H9 (cell line): Measurements from ENCODE around the gene CHORDC1. TPM values are rescaled to one million over a fixed set of nuclear protein-coding genes. Genes with fewer than 3 reads are reported as not detected.
A peak's percentile ranks its signal among the peaks of the same experiment; 100 is the strongest.

Source experiments
- DNase-seq: peaks from one replicate; pipeline ENCODE4 v3.0.0-alpha.2; 2017
- H2AFZ ChIP-seq: one replicate; pipeline ENCODE4 v1.6.1; 2013; ENCODE audit warnings: mild to moderate bottlenecking, low read length, control low read depth, moderate library complexity
- H2AK5ac ChIP-seq: 2 replicates; pipeline ENCODE4 v1.6.1; 2013; ENCODE audit warnings: low read length, control low read depth, mixed read lengths; ENCODE audit not compliant: insufficient read length
- H2BK120ac ChIP-seq: one replicate; pipeline ENCODE4 v1.6.1; 2013; ENCODE audit warnings: low read depth, mild to moderate bottlenecking, low read length, control low read depth, inconsistent platforms; ENCODE audit not compliant: poor library complexity, severe bottlenecking
- H2BK12ac ChIP-seq: 2 replicates; pipeline ENCODE4 v1.6.1; 2013; ENCODE audit warnings: low read length, control low read depth, mixed read lengths, low read depth; ENCODE audit not compliant: insufficient read length
- H2BK15ac ChIP-seq: 2 replicates; pipeline ENCODE4 v1.6.1; 2013; ENCODE audit warnings: low read depth, low read length, control low read depth
- H2BK20ac ChIP-seq: one replicate; pipeline ENCODE4 v1.6.1; 2013; ENCODE audit warnings: low read depth, mild to moderate bottlenecking, low read length, control low read depth, inconsistent platforms; ENCODE audit not compliant: poor library complexity, severe bottlenecking
- H2BK5ac ChIP-seq: 2 replicates; pipeline ENCODE4 v1.6.1; 2013; ENCODE audit warnings: low read length, control low read depth, mixed read lengths; ENCODE audit not compliant: insufficient read length
- H3K14ac ChIP-seq: 2 replicates; pipeline ENCODE4 v1.6.1; 2013; ENCODE audit warnings: low read length, control low read depth; ENCODE audit not compliant: insufficient read depth
- H3K18ac ChIP-seq: 2 replicates; pipeline ENCODE4 v1.6.1; 2013; ENCODE audit warnings: low read depth, mild to moderate bottlenecking, mixed read lengths, low read length, control low read depth; ENCODE audit not compliant: insufficient read length
- H3K23ac ChIP-seq: 2 replicates; pipeline ENCODE4 v1.6.1; 2013; ENCODE audit warnings: low read length, control low read depth, mixed read lengths, low read depth; ENCODE audit not compliant: insufficient read length
- H3K23me2 ChIP-seq: 2 replicates; pipeline ENCODE4 v1.6.1; 2013; ENCODE audit warnings: low read depth, mild to moderate bottlenecking, mixed read lengths, low read length, control low read depth; ENCODE audit not compliant: insufficient read length, poor library complexity, severe bottlenecking
- H3K27ac ChIP-seq: 2 replicates; pipeline ENCODE4 v1.5.1; 2013; ENCODE audit warnings: low read length, control low read depth, mixed read lengths, low read depth; ENCODE audit not compliant: insufficient read length
- H3K27me3 ChIP-seq: 2 replicates; pipeline ENCODE4 v1.6.1; 2013; ENCODE audit warnings: low read length, control low read depth, inconsistent platforms; ENCODE audit not compliant: insufficient read depth
- H3K4ac ChIP-seq: 2 replicates; pipeline ENCODE4 v1.6.1; 2013; ENCODE audit warnings: low read depth, mild to moderate bottlenecking, control low read depth, inconsistent platforms, low read length, moderate library complexity
- H3K4me1 ChIP-seq: 2 replicates; pipeline ENCODE4 v1.6.1; 2013; ENCODE audit warnings: low read length, control low read depth, inconsistent platforms; ENCODE audit not compliant: insufficient read depth
- H3K4me2 ChIP-seq: 2 replicates; pipeline ENCODE4 v1.6.1; 2013; ENCODE audit warnings: low read length, control low read depth, mixed read lengths; ENCODE audit not compliant: insufficient read length, insufficient read depth
- H3K56ac ChIP-seq: 2 replicates; pipeline ENCODE4 v1.6.1; 2013; ENCODE audit warnings: low read depth, mild to moderate bottlenecking, mixed read lengths, low read length, control low read depth; ENCODE audit not compliant: insufficient read length
- H3K79me1 ChIP-seq: 2 replicates; pipeline ENCODE4 v1.6.1; 2013; ENCODE audit warnings: low read depth, mild to moderate bottlenecking, moderate library complexity, low read length, control low read depth, inconsistent platforms; ENCODE audit not compliant: insufficient read depth, poor library complexity, severe bottlenecking
- H3K79me2 ChIP-seq: 2 replicates; pipeline ENCODE4 v1.6.1; 2013; ENCODE audit warnings: low read length, control low read depth, inconsistent platforms; ENCODE audit not compliant: insufficient read depth
- H3K9ac ChIP-seq: 2 replicates; pipeline ENCODE4 v1.6.1; 2013; ENCODE audit warnings: low read length, control low read depth, mixed read lengths; ENCODE audit not compliant: insufficient read length; ENCODE audit errors: extremely low read depth
- H3K9me3 ChIP-seq: one replicate; pipeline ENCODE4 v1.6.1; 2013; ENCODE audit warnings: low read depth, low read length, inconsistent platforms; ENCODE audit not compliant: control insufficient read depth
- H3T11ph ChIP-seq: one replicate; pipeline ENCODE4 v1.6.1; 2013; ENCODE audit warnings: mild to moderate bottlenecking, low read length, control low read depth, inconsistent platforms
- H4K20me1 ChIP-seq: one replicate; pipeline ENCODE4 v1.6.1; 2013; ENCODE audit not compliant: control insufficient read depth, insufficient read length, insufficient read depth
- H4K5ac ChIP-seq: 2 replicates; pipeline ENCODE4 v1.6.1; 2013; ENCODE audit warnings: low read depth, mild to moderate bottlenecking, mixed read lengths, low read length, control low read depth; ENCODE audit not compliant: insufficient read length
- H4K8ac ChIP-seq: replicated peaks from 2 replicates; pipeline ENCODE4 v1.6.1; 2013; ENCODE audit warnings: low read length, control low read depth, mixed read lengths, low read depth; ENCODE audit not compliant: insufficient read length
- H4K91ac ChIP-seq: 2 replicates; pipeline ENCODE4 v1.6.1; 2013; ENCODE audit warnings: low read depth, mild to moderate bottlenecking, moderate library complexity, mixed read lengths, low read length, control low read depth; ENCODE audit not compliant: insufficient read length
- H3K27ac Mint-ChIP-seq, 3 experiments: 2 replicates in 2 of 3; 3 replicates in 1 of 3; pipeline ENCODE4 v1.8.0; 2020 to 2021; ENCODE audit warnings: mixed read lengths in 3 of 3, mild to moderate bottlenecking in 1 of 3, moderate library complexity in 1 of 3
- H3K27me3 Mint-ChIP-seq: 2 replicates; pipeline ENCODE4 v1.8.0; 2021; ENCODE audit warnings: low read depth, mild to moderate bottlenecking, moderate library complexity, mixed read lengths
- H3K36me3 Mint-ChIP-seq, 3 experiments: 2 replicates in 2 of 3; 3 replicates in 1 of 3; pipeline ENCODE4 v1.8.0; 2020 to 2021; ENCODE audit warnings: low read depth in 3 of 3, mixed read lengths in 3 of 3; ENCODE audit not compliant: insufficient read depth in 1 of 3
- H3K4me1 Mint-ChIP-seq, 2 experiments: 2 replicates each; pipeline ENCODE4 v1.8.0; 2020; ENCODE audit warnings: mixed read lengths in 2 of 2
- H3K4me3 Mint-ChIP-seq, 2 experiments: 2 replicates in 1 of 2; 3 replicates in 1 of 2; pipeline ENCODE4 v1.8.0; 2020 to 2021; ENCODE audit warnings: mild to moderate bottlenecking in 2 of 2, mixed read lengths in 2 of 2, moderate library complexity in 1 of 2
- H3K9me3 Mint-ChIP-seq, 2 experiments: 2 replicates in 1 of 2; 3 replicates in 1 of 2; pipeline ENCODE4 v1.8.0; 2020; ENCODE audit warnings: mild to moderate bottlenecking in 2 of 2, mixed read lengths in 2 of 2, moderate library complexity in 1 of 2
- CTCF ChIP-seq: fragments of 200-600 bp; sonication (generic); conservative IDR thresholded peaks from 3 replicates; pipeline ENCODE4 v1.8.0; 2021; ENCODE audit warnings: antibody characterized with exemption, mild to moderate bottlenecking
- WGBS: extraction: QIAGEN DNeasy Blood & Tissue Kit; methylation state at CpG from one replicate; pipeline ENCODE4 v1.1.7; 2013; ENCODE audit warnings: missing lambda C conversion rate, low lambda C conversion rate, mixed read lengths; ENCODE audit not compliant: insufficient read length; ENCODE audit errors: extremely low coverage; 5-methylcytosine and 5-hydroxymethylcytosine counted together
- total RNA-seq: library from RNA; stranded (reverse); gene quantifications from 2 replicates; pipeline ENCODE4 v1.2.1, GENCODE V29; 2021

The CHORDC1 gene
- total RNA-seq, 1 experiment from 2014 or later: 77.7 TPM

GRCh38 chr11:90204832-90205646, 17.8 kb downstream of the CHORDC1 start:
- Histone ChIP-seq H3T11ph (no peak overlapping the region), H3K23me2 (no peaks in the 10 kb centered on the region), H2AFZ (no peak overlapping the region), H4K91ac (no peak overlapping the region), H3K79me1 (no peaks in the 10 kb centered on the region), H3K4ac (no peak overlapping the region), H3K56ac (no peak overlapping the region), H3K23ac (no peak overlapping the region), H2BK15ac (no peak overlapping the region), H3K27me3 (no peaks in the 10 kb centered on the region), H3K9me3 (no peaks in the 10 kb centered on the region), H2AK5ac (no peak overlapping the region), H3K4me2 (no peak overlapping the region), H4K20me1 (no peaks in the 10 kb centered on the region), H4K5ac (no peak overlapping the region), H3K14ac (no peak overlapping the region), H3K9ac (no peak overlapping the region), H3K18ac (no peak overlapping the region), H2BK12ac (no peak overlapping the region), H4K8ac (no peak overlapping the region), H2BK20ac (no peak overlapping the region), H3K27ac (no peak overlapping the region), H3K79me2 (no peaks in the 10 kb centered on the region), H2BK5ac (no peak overlapping the region), H3K4me1 (no peaks in the 10 kb centered on the region), H2BK120ac (no peak overlapping the region)
- Mint-ChIP-seq H3K9me3 (no peaks in the 10 kb centered on the region), H3K4me1 (no peaks in the 10 kb centered on the region), H3K36me3 (peaks cover 31 to 70% (median 60%) of the 10 kb centered on the region in 3 experiments; a peak in 6 of 7 replicates), H3K27me3 (no peaks in the 10 kb centered on the region), H3K4me3 (no peak overlapping the region), H3K27ac (peak overlapping the region in 1 of 3 experiments; percentile 71; a peak in 1 of 7 replicates)
- no peak for DNase-seq
- TF ChIP-seq CTCF: peak; percentile 86
- no CpG with 5 or more reads among the region's 3 CpGs for WGBS
